HG02571 (cell line): ENCODE data around the gene CSNK1G1.
"Not testable (repeated sequence)": the region's sequence is repeated elsewhere in the genome, so short reads cannot be mapped to it uniquely, and the experiment has no call there.

Experiments used
- ATAC-seq: cut with Tn5 transposase; IDR thresholded peaks from one replicate; pipeline ENCODE4 v1.9.1; 2021; ENCODE audit warnings: mild to moderate bottlenecking, moderate library complexity; ENCODE audit not compliant: unreplicated experiment

CSNK1G1 gene

DNA sequence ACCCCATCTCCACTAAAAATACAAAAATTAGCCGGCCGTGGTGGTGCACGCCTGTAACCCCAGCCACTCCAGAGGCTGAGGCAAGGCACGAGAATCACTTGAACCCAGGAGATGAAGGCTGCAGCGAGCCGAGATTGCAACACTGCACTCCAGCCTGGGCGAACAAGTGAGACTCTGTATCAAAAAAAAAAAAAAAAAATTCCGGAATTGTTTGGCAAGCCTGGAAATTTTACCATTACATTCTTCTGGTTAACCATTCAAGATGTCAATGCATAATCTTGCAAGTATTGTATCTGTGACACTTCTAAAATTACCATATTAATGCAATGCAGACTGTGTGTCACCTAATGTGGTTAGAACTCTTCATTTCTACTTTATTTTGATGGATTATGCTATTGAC lies 67.0 kb downstream of the CSNK1G1 start:
- no peak for ATAC-seq

DNA sequence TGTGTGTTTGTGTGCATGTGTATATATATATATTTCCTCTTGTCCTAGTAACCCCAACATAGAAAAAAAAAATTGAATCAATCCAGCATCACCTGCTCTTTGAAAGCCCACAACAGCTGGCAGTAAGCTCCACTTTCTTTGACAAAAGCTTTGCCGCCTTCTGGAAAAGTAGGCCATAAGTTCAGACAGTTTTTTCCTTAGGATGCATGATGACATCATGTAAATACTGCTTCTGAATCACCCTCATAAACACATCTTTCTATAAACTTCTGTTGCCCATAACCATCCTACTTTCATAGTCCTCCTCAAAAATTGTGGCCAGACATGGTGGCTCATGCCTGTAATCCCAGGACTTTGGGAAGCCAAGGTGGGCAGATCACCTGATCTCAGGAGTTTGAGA lies 67.4 kb downstream of the CSNK1G1 start:
- no peak for ATAC-seq

DNA sequence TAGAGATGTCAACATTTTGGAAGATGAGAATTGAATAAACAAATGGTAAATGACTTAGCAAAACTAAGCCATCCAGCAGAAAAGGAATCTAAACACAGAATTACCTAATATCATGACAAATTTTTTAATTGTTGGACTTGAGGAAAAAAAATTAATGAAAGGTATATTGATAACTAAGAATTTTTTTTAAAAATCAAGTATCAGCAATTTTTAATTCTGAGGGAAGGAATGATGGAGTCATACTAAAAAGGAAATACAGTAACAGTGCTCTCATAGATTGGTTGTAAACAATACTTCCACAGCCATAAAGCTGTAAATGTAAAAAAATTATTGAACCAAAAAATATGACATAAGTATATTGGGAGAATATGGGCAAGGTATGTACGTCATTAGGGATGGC lies 68.0 kb downstream of the CSNK1G1 start:
- ATAC-seq, result no peak

DNA sequence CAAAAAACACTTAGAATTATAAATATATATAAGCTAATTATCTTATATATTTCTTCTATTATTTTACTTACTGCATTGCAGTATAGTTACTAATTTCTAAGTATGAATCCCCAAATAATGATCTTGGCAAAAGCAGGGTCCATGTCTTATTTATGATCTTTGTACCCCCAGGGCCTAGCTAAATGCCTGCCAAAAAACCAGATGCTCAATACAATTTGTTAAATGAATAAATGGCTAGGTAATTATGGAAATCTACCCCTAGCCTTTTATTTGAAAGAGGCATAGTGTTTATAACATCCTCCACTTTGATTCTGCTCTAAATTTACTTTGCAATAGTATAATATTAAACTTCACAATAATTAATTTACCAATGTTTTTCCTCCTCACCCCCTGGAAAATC lies 69.5 kb downstream of the CSNK1G1 start:
- ATAC-seq, result no peak

DNA sequence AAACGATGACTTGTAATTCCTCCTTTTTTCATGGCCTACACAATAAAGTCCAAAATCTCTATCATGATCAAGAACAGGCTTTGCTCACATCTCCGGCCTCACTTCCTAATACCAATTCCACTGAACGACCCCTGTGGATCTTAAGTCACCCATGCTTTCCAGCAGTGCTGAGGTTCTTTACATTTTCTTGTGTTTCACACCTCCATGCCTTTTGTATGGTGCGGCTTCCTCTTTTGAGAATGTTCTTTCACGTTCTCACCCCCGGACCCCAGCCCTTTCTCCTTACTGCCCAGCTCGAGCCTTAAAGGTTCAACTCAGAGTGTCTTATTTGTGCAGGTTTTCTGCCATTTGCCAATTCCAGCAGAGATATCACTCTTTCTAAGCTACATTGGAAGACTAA lies 70.1 kb downstream of the CSNK1G1 start:
- no peak for ATAC-seq

DNA sequence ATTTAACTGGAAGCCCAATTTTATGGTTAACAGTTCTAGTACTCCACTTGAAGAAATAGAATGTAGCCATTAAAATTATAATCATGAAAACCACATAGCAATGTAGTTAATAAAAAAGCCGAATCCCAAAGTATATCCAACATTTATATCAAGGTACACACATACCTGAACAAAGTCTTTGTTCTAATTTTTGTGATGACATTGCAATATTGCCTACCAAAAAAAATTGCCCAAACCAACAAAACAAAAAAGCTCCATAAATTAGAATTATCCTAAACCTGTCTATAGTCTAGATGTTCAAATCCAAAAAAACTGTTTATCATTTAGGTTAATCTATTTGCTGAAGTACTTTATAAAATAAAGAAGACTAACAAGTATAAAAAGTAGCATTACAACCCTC lies 70.8 kb downstream of the CSNK1G1 start:
- ATAC-seq, result no peak

DNA sequence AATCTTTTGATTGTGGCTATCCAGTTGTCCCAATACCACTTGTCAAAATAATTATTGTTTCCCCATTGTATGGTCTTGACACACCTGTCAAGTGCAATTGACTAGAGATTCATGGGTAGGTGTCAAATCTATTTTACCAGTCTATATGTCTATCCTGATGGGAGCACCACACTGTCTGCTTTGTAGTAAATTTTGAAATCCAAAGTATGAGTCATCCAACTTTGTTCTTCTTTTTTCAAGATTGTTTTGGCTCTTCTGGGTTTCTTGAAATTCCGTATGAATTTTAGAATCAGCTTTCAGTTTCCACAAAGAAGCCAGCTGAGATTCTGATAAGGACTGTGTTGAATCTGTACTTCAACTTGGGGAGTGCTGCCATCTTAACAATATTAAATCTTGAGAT lies 71.9 kb downstream of the CSNK1G1 start:
- no peak for ATAC-seq

DNA sequence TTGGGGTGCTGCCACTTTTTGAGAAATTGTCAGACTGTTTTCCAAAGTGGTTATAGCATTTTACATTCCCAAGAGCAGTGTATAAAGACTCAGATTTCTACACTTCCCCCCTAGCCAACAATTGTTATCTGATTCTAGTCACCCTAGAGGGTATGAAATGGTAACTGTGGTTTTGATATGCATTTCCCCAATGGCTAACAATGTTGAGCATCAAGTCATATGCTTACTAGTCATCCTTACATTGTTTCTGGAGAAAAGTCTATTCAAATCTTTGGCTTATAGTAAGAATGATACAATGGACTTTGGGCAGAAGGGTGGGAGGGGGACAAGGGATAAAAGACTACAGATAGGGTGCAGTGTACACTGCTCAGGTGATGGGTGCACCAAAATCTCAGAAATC lies 73.3 kb downstream of the CSNK1G1 start:
- no peak for ATAC-seq

DNA sequence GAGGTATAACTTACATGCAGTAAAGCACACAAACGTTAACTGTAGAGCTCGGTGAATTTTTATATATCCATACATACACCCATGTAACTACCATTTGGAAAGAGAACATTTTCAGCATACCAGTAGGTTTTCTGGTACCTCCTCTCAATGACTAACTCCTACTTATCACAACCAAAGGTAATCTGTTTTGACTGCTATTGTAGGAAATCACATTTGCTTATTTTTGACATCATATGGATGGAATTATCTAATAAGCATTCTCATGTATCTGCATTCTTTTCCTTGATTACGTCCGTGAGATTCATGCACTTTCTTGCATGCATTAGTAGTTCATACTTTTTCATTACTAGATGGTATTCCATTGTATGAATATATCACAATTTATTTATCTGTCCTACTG lies 76.8 kb downstream of the CSNK1G1 start:
- ATAC-seq, result no peak

DNA sequence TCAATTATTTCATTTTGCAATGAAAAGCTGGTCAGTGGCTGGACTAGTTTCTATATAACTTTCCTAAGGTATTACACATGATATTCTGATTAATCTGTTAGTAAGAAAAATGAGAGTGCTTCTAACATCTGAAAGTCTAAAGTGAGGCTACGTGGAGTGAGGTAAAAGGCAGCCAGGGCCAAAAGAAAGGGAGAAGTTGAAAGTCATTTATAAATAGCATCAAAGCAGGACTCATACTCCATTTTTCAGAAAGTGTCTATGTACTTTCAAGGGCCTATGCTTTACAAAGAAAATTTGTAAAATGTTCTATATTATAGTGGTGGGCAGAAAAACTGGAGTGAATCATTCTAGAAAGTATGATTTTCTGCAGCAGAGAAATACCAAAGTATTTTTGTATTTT lies 80.0 kb downstream of the CSNK1G1 start:
- ATAC-seq, result no peak

DNA sequence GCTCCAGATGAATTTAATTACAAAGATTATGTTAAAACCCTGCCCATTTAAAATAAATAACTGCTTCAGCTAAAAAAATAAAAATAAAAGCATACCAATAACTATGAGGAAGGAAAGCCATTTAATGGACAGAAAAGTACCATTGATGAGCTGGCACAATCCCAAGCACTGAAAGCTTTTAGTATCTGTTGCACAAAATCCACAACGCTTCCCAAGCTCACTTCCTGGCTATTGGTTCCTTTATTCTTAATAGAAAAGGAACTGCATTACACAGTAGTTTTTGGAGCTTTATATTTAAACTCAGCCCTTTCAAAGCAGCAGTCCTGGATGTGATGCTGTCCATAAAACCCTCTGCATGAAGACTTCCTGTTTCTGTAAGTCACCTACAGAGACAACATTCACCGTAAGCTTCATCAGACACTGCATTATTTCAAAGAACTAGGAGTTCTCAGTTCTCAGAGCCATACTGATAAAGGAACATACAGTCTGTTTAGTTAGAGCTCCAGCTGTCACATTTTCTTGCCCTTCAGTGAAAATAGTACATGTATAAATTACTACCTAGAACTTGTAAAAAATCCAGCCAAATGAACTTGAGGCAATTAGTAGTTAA lies 81.5 kb downstream of the CSNK1G1 start:
- no peak for ATAC-seq

DNA sequence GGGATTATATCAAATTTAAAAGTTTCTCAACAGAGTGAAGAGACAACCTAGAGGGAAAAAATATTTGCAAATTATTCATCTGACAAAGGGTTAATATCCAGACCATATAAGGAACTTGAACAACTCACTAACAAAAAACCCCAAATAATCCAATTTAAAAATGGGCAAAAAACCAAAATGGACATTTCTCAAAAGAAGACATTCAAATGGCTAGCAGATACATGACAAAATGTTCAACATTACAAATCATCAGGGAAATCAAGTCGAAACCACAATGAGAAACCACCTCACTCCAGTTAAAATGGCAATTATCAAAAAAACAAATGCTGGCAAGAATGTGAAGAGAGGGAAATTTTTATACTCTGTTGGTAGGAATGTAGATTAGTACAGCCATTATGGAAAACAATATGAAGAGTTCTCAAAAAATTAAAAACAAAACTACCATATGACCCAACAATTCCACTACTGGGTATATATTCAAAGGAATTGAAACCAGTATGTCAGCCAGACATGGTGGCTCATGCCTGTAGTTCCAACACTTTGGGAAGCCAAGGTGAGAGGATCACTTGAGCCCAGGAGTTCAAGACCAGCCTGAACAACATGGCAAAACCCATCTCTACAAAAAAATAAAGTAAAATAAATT lies 88.5 kb downstream of the CSNK1G1 start:
- no peak for ATAC-seq

DNA sequence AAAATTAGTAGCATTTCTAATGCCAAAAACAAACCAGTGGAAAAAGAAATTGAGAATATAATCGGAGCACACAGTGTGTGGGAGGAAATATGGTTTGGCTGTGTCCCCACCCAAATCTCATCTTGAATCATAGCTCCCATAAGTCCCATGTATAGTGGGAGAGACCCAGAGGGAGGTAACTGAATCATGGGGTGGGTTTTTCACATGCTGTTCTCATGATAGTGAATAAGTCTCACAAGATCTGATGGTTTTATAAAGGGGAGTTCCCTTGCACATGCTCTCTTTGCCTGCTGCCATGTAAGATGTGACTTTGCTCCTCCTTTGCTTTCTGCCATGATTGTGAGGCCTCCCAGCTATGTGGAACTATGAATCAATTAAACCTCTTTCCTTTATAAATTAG lies 90.8 kb downstream of the CSNK1G1 start:
- ATAC-seq, result not testable (repeated sequence)

DNA sequence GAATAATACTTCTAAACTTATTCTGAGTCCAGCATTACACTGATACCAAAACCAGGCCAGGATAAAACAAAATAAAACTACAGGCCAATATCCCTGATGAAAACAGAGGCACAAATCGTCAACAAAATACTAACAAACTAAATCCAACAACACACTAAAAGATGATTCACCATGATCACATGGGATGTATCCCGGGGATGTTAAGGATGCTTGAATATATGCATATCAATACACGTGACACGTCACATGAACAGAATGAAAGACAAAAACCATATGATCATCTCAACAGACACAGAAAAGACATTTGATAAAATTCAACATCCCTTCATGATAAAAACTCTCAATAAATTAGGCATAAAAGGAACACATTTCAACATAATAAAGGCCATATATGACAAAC lies 91.5 kb downstream of the CSNK1G1 start:
- no peak for ATAC-seq

DNA sequence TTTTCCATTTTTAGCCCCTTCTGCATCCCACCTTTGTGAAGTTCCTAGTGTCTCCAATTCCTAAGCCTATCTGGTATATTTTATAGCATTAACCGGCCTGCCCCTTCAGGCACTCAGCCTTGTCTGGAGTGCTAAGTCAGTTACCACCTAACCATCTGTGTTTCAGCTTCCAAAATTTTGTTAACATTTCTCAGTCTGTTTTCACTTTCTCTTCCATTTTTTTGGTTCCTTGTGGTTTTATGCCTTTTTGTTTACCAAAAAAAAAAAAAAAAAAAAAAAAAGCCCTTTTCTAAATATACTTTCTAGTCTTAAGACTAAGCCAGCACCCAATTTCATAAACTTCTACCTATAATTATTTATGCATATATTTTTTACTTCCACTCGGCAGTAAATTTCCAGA lies 92.4 kb downstream of the CSNK1G1 start:
- no peak for ATAC-seq

DNA sequence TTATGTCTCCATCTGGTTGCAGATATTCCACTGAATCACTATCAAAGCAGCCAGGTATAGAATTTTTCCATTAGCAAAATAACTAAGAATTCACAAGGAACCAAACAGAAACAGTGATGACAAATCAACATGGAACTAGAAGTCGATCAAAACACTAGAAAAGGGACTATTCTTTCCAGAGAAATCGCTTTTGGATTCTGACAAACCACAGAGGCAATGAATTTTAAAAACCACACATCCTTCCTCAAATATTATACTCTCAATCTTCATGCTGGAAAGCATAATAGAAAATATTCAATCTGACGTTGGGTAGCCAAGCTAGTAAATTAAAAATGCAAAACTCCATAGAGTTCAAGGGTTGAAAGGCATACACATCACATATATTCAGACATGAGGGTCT lies 99.9 kb downstream of the CSNK1G1 start:
- no peak for ATAC-seq

DNA sequence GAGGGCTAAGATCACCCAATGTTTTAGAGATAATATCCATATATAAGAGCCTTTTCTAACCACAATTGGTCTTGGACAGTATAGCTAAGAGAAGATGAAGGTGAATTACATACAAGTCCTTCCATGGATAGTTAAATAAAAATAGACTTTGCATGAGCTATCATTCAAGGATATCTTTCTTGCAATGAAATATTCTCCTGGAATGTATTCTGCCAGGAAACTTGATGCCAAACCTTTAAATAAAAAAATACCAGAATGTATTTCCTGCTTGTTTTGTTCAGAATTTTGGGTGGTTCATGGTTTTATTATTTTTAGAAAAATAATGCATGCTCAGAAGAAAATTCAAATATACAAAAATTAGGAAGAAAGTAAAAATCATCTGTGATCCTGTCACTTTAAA lies 104.3 kb downstream of the CSNK1G1 start:
- no peak for ATAC-seq

DNA sequence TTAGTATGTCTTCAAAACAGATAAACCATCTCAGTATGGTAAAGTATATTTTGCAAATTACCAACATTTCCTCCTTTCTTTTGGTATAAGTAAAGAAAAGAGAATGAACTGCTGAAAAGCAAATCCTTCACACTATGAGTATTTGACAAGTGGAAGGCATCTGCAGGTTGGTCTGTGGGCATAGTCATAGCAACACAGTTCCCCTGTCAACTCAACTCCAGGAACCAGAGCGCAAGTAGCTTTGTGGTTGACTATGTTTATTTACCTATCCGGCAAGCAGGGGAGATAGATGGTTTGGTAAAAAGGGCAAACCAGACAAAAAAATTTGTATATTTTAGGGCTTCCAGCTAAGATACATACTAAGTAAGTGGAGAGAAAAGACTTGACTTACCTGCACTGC lies 104.9 kb downstream of the CSNK1G1 start:
- no peak for ATAC-seq

DNA sequence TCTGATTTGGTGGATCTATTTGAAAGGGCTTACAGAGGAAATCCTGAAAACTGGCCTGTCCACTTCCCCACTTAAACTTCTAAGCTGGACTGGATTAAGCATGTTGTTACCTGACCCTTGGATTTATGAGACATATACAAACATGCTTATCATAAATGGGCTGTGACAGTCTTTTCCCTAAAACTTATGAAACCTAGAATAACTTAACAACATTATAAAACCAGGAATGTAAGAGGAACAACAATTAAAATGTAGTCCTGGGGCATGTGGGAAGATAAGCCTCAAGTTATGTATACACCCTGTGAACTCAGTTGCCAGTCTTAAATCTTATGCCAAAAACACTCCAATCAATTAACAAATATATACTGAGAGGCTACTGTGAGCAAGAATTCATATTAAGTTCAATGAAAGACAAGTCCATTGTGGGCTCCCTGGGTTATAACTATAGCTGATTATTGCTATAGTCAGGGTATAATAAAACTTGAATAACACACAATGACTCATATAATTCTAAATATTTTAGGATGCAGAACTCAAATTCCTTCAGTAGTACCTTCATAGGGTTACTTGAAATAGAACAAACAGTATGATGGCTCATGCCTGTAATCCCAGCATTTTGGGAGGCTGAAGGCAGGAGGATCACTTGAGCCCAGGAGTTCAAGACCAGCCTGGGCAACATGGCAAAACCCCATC lies 105.9 kb downstream of the CSNK1G1 start:
- no peak for ATAC-seq

DNA sequence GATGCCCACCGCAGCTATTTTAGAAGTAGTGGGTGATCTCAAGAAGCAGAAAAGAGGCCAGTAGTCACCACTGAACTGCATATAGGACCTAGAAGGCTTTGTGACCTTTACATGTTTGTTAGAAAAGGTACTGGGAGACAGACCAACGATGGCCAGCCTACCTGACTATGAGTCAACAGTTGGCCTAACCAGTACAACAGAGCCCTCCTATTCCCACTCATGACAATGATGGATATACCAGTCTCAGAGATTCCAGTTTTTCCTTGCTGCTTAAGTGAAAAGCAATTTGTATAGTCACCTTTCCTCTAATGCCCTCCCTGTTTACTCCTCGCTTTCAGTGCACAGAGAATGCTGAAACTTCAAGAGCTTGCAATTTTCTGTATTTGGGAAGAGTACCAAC lies 106.6 kb downstream of the CSNK1G1 start:
- ATAC-seq, result no peak

DNA sequence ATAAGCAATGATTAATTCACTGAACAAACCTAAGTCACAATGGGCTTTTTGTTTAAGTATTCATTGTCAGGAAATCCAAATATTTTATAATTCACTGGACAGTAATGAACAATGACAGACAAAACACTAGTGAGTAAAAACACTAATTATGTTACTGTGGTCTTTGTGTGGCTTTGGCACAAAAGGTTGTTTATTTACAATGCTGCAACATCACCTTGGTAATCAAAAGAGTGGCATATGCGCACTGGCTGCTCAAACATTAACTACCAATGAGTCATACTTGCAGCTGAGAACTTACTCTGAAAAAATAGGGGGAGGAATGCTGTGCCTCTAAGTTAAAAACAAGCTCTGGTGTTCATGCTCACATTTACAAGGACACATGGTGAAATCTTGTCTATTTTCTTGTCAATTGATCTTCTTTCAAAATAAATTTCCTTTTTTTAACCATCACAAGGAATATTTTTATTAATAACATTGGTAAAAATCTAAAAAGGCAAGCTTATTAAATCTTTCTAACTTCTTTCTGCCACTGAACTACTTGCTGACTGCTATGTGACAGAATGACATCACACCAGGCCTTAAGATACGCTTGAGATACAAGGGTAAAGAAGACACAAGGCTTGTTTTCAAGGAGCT lies 107.9 kb downstream of the CSNK1G1 start:
- peak; percentile 62 for ATAC-seq

DNA sequence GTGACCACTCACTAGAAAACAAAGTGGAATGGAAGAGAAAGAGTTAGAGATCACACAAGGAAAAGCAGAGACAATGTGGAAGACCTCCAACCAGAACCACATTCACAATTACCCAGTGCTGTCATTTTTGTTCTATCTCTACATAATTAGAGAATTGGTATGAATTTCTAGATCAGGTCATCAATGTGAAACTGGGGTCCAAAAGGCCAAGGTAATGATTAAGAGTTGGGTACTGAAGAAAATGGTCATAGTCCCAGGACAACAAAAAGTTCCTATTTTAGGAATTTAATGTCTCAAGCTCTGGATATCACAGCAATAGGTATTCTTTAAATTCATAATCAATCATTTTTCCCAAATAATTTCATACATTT lies 108.5 kb downstream of the CSNK1G1 start:
- no peak for ATAC-seq
